Activated naive CD8-positive, alpha-beta T cell treated with anti-CD3 and anti-CD28 coated beads, Interleukin-2, amount 10 ng/mL, durations not matched to agents 7 days and 5 days (primary cell): Measurements from ENCODE around the gene ISX. TPM values are rescaled to one million over a fixed set of nuclear protein-coding genes. Genes with fewer than 3 reads are reported as not detected.
"Not testable (repeated sequence)": the region's sequence is repeated elsewhere in the genome, so short reads cannot be mapped to it uniquely, and the experiment has no call there.

Experiments
- ATAC-seq: fragments of 150-1000 bp; cut with Tn5 transposase; one replicate; pipeline ENCODE4 v1.10.0; 2021; ENCODE audit warnings: low read depth, moderate library complexity
- POLR2A ChIA-PET: fragments of 350-600 bp; sonication (Branson Sonifier 250); formaldehyde crosslinking; loops from one replicate; lab custom pipeline; 2021; ENCODE audit warnings: antibody characterized with exemption; lab: Charles Lee
- DNase-seq: peaks from one replicate; pipeline ENCODE4 v3.0.0; 2021
- H3K27ac Mint-ChIP-seq: one replicate; pipeline ENCODE4 v1.8.0; 2022; ENCODE audit warnings: mild to moderate bottlenecking, mixed read lengths
- H3K27me3 Mint-ChIP-seq: one replicate; pipeline ENCODE4 v1.8.0; 2022; ENCODE audit warnings: mild to moderate bottlenecking, moderate library complexity, mixed read lengths
- H3K36me3 Mint-ChIP-seq: one replicate; pipeline ENCODE4 v1.8.0; 2021; ENCODE audit warnings: mild to moderate bottlenecking, mixed read lengths
- H3K4me1 Mint-ChIP-seq: one replicate; pipeline ENCODE4 v1.8.0; 2021; ENCODE audit warnings: mixed read lengths
- H3K4me3 Mint-ChIP-seq: one replicate; pipeline ENCODE4 v1.8.0; 2022; ENCODE audit warnings: mild to moderate bottlenecking, moderate library complexity, mixed read lengths
- H3K9me3 Mint-ChIP-seq: one replicate; pipeline ENCODE4 v1.8.0; 2021; ENCODE audit warnings: mixed read lengths
- total RNA-seq, 2 experiments: library from RNA; stranded (reverse); gene quantifications; one replicate each; pipeline ENCODE4 v1.2.3, GENCODE V29; 2021

Gene ISX
- total RNA-seq = not detected

DNA sequence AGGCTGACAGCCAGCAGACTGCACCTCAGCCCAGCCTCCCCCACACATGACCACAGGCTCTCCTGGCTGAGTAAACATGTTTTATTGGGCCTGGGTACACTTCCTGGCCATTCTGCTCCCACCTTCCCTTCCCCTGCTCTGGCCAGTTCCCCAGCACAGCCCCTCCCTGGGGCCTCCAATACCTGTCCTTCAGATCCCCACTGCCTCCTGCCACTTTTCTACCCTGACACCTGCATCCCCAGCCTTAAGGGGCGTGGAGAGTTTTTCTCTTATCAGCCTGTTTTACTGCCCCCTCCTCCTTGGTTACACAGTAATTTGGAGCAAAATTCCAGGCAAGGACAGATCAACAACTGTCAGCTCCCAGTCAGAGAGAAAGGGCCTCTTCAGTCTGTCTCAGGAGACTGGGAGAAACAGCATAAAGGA lies at the start of gene ISX:
TSS of gene ISX (plus strand) at position 363 of the 423 bp plus-strand sequence. CDS start 930 bp downstream, outside the sequence.
- POLR2A ChIA-PET = no interaction called here
- ATAC-seq = no peak
- no peak for DNase-seq
- no peak within 1 kb of the TSS for H3K4me3 Mint-ChIP-seq
- H3K36me3 Mint-ChIP-seq = no peaks in the 10 kb centered on the region
- no peak within 1 kb of the TSS for H3K27ac Mint-ChIP-seq
- H3K27me3 Mint-ChIP-seq = no peaks in the 10 kb centered on the region
- H3K4me1 Mint-ChIP-seq = no peaks in the 10 kb centered on the region
- no peaks in the 10 kb centered on the region for H3K9me3 Mint-ChIP-seq

DNA sequence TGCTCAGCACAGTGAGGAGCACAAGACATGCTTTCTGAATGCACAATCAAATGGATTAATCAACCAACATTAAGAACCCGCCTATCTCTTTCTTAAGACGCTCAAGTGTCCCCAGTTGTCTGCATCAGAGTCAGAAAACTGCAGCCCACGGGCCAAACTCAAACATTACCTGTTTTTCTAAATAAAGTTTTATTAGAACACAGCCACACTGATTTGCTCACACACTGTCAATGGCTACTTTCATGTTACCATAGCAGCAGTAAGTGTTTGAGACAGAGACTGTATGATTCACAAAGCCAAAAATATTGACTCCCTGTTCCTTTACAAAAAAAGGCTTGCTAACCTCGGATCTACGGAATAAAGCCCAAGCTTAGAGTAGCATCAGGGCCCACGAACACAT lies 49.0 kb upstream of the ISX start:
- Mint-ChIP-seq H3K9me3 (no peaks in the 10 kb centered on the region), H3K36me3 (no peaks in the 10 kb centered on the region), H3K4me1 (no peaks in the 10 kb centered on the region), H3K27me3 (no peaks in the 10 kb centered on the region), H3K4me3 (no peak overlapping the region), H3K27ac (no peak overlapping the region)
- no peak for ATAC-seq
- POLR2A ChIA-PET = no interaction called here
- DNase-seq = no peak

DNA sequence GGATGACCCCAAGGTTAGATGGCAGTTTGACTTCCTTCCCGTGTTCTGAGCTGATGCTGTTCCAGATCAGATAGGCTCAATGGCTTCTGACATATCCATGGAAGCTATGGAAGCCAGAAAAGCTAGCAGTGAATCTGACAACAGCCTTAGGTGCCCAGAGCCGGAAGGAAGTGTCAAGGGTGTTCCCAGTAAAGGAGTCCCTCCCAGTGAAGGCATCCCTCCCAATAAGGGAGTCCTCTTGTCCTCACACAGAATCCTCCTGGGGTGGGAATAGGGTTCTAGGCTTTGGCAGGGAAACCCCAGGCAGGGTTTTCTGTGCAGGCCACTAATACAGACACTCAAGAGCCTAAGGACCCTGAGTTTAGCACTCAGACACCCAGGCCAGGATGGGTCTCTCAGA lies 47.0 kb upstream of the ISX start:
- ATAC-seq (no peak), DNase-seq (no peak)
- Mint-ChIP-seq H3K27ac (no peak overlapping the region), H3K4me3 (no peak overlapping the region), H3K9me3 (no peaks in the 10 kb centered on the region), H3K4me1 (no peaks in the 10 kb centered on the region), H3K36me3 (no peaks in the 10 kb centered on the region), H3K27me3 (no peaks in the 10 kb centered on the region)
- POLR2A ChIA-PET = no interaction called here

DNA sequence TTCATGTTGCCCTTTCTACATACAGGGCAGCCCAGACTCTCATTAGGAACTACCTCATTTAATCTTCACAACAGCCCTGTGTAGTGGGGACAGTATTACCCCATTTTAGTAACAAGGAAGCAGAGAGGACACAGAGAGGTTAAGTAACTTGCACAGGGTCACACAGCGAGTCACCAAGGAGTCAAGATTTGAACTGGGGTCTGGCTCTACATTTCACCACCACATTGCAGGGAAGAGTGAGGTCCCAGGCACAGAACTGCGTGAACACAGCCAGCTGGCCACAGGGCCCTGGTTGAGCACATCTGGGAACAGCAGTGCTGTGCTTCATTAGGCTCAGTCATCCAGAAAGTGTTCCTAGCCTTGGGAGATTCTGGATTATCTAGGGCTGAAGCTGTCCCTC lies 45.4 kb upstream of the ISX start:
- POLR2A ChIA-PET = no interaction called here
- DNase-seq = no peak
- Mint-ChIP-seq H3K36me3 (no peaks in the 10 kb centered on the region), H3K4me3 (no peak overlapping the region), H3K9me3 (no peaks in the 10 kb centered on the region), H3K27me3 (peaks cover 2% of the 10 kb centered on the region), H3K27ac (no peak overlapping the region), H3K4me1 (no peaks in the 10 kb centered on the region)
- no peak for ATAC-seq

DNA sequence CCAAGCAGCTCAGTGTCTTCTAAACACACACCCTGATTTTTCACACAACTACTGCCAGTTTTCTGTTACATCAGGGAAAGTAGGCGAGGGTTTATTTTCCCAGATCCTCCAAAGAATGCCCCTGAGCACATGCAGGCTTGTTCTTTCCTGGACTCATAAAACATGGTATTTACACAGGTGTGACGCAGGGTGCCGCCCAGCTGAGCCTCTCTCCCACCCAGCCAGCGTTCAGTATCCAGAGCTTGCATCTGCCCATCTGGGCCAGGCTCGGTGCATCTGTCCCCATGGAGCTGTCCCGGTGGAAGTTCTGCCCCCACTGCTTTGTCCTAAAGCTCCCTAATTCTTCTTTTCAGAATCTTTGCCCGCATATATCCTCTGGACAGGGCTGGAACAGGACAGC lies 44.8 kb upstream of the ISX start:
- Mint-ChIP-seq H3K36me3 (no peaks in the 10 kb centered on the region), H3K27ac (no peak overlapping the region), H3K4me3 (no peak overlapping the region), H3K27me3 (peaks cover 2% of the 10 kb centered on the region), H3K4me1 (no peaks in the 10 kb centered on the region), H3K9me3 (no peaks in the 10 kb centered on the region)
- no peak for ATAC-seq
- DNase-seq = no peak
- POLR2A ChIA-PET = no interaction called here

DNA sequence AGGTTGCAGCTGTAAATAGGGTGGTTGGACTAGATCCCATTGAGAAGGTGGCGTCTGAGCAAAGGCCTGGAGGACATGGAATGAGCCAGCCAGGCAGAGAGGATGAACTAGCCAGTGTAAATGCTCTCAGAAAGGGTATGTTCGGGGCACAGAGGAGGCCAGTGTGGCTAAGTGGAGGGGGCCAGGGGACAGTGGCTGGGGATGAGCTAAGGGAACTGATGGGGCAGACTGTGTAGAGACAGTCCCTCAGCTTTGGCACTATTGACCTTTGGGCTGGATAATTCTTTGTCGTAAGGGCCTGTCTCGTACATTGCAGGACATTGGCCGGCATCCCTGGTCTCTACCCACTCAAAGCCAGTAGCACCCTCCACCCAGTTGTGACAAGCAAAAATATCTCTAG lies 43.7 kb upstream of the ISX start:
- DNase-seq (no peak), ATAC-seq (no peak)
- POLR2A ChIA-PET = no interaction called here
- no peaks in the 10 kb centered on the region for H3K9me3 Mint-ChIP-seq
- peaks cover 4% of the 10 kb centered on the region for H3K27me3 Mint-ChIP-seq
- no peaks in the 10 kb centered on the region for H3K36me3 Mint-ChIP-seq
- H3K4me1 Mint-ChIP-seq = no peaks in the 10 kb centered on the region
- no peak overlapping the region for H3K4me3 Mint-ChIP-seq
- no peak overlapping the region for H3K27ac Mint-ChIP-seq

DNA sequence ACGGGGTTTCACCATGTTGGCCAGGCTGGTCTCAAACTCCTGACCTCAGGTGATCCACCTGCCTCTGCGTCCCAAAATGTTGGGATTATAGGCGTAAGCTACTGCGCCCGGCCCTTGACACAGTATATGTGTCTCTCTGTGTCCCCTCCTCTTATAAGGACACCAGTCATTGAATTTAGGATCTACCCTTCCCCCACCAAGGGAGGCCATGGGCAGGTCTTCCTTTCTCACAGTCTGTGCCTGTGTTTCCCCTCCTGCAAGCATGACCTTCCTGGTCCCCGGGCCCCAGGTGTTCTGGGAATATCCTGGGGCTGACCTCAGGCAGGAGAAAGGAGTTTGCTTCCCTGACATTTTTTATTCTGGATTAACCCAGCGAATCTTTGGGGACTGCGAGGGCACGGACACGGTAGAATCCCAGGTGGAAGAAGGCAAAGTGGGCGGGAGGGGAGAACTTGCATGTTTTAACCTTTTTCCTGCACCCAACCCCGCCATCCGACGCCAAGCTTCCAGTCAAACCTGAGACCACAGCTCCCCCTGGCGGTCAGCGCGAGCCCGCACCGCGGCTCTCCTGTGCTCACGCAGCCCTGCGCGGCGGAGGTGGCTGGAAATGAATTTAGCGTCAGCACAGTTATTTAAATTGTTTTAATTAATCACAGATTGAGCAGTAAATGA lies 42.1 kb upstream of the ISX start:
- peaks cover 4% of the 10 kb centered on the region for H3K27me3 Mint-ChIP-seq
- no peaks in the 10 kb centered on the region for H3K4me1 Mint-ChIP-seq
- H3K9me3 Mint-ChIP-seq = no peaks in the 10 kb centered on the region
- POLR2A ChIA-PET = no interaction called here
- no peak overlapping the region for H3K27ac Mint-ChIP-seq
- ATAC-seq (no peak), DNase-seq (peak; percentile 77)
- H3K36me3 Mint-ChIP-seq = no peaks in the 10 kb centered on the region
- no peak overlapping the region for H3K4me3 Mint-ChIP-seq

DNA sequence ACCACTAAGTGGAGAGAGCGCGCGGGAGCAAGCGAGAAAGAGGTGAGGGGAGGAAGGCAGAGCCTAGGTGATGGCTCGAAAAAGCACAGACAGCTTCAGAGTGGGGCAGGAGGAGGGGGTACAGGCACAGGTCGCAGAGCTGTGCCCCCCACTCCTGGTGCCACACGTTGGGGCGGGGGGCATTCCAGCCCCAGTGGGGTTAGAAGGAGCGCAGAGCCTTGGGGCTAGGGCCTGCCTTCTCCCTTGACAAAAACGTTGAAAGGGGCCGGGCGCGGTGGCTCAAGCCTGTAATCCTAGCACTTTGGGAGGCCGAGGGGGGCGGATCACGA lies 41.6 kb upstream of the ISX start:
- Mint-ChIP-seq H3K4me3 (no peak overlapping the region), H3K4me1 (no peaks in the 10 kb centered on the region), H3K27me3 (peaks cover 4% of the 10 kb centered on the region), H3K36me3 (no peaks in the 10 kb centered on the region), H3K9me3 (no peaks in the 10 kb centered on the region), H3K27ac (no peak overlapping the region)
- ATAC-seq (no peak), DNase-seq (no peak)
- POLR2A ChIA-PET = no interaction called here

DNA sequence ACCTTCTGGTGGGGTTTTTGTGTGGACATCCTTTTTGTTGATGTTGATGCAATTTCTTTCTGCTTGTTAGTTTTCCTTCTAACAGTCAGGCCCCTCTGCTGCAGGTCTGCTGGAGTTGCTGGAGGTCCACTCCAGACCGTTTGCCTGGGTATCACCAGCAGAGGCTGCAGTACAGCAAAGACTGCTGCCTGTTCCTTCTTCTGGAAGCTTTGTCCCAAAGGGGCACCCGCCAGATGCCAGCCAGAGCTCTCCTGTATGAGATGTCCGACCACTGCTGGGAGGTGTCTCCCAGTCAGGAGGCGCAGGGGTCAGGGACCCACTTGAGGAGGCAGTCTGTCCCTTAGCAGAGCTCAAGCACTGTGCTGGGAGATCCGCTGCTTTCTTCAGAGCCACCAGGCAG lies 35.8 kb upstream of the ISX start:
- H3K4me3 Mint-ChIP-seq, POLR2A ChIA-PET, H3K27me3 Mint-ChIP-seq, DNase-seq, H3K27ac Mint-ChIP-seq, H3K36me3 Mint-ChIP-seq, H3K9me3 Mint-ChIP-seq, H3K4me1 Mint-ChIP-seq, ATAC-seq: not testable (repeated sequence)

DNA sequence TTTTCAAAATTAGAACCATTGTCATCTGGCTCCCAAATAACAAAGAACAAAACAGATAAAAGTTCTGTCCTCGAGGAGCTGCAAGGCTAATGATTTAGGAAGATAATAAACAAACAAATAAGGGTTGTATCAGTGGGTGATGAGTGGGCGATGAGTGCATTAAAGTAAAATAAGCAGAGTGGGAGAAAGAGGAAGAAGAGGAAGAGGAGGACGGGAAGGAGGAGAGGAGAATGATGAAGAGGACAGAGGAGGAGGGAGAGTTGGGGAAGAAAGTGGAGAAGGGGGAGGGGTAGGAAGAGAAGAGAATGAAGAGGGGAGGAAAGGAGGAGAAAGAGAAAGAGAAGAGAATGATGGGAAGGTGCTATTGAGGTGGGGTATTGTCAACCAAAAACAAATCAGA lies 33.4 kb upstream of the ISX start:
- H3K36me3 Mint-ChIP-seq = no peaks in the 10 kb centered on the region
- no peak for DNase-seq
- H3K27ac Mint-ChIP-seq = no peak overlapping the region
- ATAC-seq = no peak
- peaks cover 3% of the 10 kb centered on the region for H3K27me3 Mint-ChIP-seq
- POLR2A ChIA-PET = no interaction called here
- H3K9me3 Mint-ChIP-seq = no peaks in the 10 kb centered on the region
- no peaks in the 10 kb centered on the region for H3K4me1 Mint-ChIP-seq
- H3K4me3 Mint-ChIP-seq = no peak overlapping the region

DNA sequence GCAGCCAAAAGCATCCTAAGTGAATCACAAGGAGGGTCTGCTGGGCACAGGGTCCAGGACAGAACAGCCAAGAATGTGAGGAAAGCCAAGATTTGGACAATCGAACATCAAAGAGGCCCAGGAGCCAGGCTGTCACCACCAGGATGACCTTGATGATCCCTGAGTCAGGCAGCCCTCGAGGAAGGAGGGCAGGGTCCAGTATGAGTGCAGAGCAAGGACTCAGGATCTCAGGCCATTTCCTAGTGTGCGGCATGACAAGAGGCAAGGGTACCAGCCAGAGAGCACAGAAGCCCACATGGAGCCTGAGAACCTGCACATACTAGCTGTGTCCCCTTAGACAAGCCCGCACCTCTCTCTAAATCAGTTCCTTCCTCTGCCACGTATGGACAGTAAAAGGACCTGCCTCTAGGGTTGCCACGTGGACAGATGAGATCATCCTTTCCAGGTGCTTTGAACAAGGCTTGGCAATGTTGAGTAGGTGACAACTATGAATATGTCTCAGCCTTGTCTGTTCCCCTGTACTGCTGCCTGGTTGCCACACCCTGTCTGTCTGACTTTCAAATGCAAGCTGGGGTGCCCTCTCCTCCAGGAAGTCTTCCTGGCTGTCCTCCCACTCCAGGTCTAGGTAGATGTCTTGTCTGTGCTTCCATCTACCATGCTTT lies 32.2 kb upstream of the ISX start:
- ATAC-seq = no peak
- Mint-ChIP-seq H3K27ac (no peak overlapping the region), H3K4me3 (no peak overlapping the region), H3K9me3 (no peaks in the 10 kb centered on the region), H3K27me3 (peaks cover 3% of the 10 kb centered on the region), H3K4me1 (no peaks in the 10 kb centered on the region), H3K36me3 (no peaks in the 10 kb centered on the region)
- POLR2A ChIA-PET = no interaction called here
- DNase-seq = no peak

DNA sequence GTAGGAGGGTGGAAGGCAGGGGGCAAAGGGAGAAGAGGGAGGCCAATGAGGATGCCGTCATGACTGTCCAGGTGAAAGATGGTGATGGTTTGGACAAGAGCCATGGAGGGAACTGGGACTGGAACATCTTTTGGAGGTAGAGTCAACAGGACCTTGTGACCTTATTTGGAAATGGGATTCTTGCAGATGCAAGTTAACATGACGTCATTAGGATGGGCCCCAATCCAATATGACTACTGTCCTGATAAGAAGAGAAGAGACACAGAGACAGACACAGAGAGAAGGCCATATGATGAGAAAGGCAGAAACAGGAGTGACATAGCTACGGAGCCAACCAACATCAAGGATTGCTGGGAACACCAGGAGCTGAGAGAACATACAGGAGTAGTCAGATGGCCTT lies 31.0 kb upstream of the ISX start:
- no peaks in the 10 kb centered on the region for H3K4me1 Mint-ChIP-seq
- POLR2A ChIA-PET = no interaction called here
- H3K27ac Mint-ChIP-seq = no peak overlapping the region
- DNase-seq (no peak), ATAC-seq (no peak)
- H3K9me3 Mint-ChIP-seq = no peaks in the 10 kb centered on the region
- H3K36me3 Mint-ChIP-seq = no peaks in the 10 kb centered on the region
- H3K4me3 Mint-ChIP-seq = no peak overlapping the region
- peaks cover 3% of the 10 kb centered on the region for H3K27me3 Mint-ChIP-seq

DNA sequence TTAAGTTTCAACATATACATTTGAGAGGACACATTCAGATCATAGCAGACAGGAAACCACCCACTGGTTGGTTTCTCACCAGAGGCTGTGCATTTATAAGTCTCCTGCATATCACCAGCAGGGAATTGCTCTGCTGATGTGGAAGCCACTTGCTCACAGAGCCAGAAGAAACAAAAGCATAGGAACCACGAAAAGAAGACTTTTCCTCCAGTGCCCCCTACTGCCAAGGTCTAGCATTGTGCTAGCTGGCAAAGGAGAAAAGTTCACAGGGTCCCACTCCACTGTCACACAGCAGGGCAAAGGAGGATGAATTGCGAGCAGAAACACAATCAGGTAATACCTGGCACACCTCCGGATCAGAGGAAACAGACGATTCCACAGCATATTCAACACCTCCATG lies 28.9 kb upstream of the ISX start:
- Mint-ChIP-seq H3K27me3 (peaks cover 3% of the 10 kb centered on the region), H3K9me3 (no peaks in the 10 kb centered on the region), H3K27ac (no peak overlapping the region), H3K4me1 (no peaks in the 10 kb centered on the region), H3K36me3 (no peaks in the 10 kb centered on the region), H3K4me3 (no peak overlapping the region)
- no peak for DNase-seq
- no peak for ATAC-seq
- POLR2A ChIA-PET = no interaction called here

DNA sequence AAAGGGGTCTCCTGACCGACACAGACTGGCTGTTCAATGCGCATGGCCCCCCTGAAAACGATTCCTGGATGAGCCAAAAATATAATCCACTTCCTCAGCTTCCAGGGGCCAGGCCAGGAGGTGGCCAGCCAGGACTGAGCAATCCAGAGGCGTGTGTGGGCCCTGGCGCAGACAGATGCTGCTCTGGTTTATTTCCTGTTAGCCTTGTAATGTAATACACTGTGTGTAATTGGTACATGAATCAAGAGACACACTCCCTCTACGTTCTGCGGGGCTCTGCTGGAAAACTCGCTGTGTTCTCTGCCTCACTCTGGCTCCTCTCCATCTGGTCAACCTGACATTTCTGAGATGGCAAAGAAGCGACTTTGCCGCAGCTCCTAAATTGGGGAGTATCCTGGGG lies 26.3 kb upstream of the ISX start:
- ATAC-seq = no peak
- no peaks in the 10 kb centered on the region for H3K27me3 Mint-ChIP-seq
- H3K27ac Mint-ChIP-seq = peak overlapping the region; percentile 27
- DNase-seq = no peak
- no peaks in the 10 kb centered on the region for H3K9me3 Mint-ChIP-seq
- no peak overlapping the region for H3K4me3 Mint-ChIP-seq
- H3K36me3 Mint-ChIP-seq = no peaks in the 10 kb centered on the region
- POLR2A ChIA-PET = no interaction called here
- no peaks in the 10 kb centered on the region for H3K4me1 Mint-ChIP-seq
